Measurements from ENCODE around the gene ATG2A.

DNA sequence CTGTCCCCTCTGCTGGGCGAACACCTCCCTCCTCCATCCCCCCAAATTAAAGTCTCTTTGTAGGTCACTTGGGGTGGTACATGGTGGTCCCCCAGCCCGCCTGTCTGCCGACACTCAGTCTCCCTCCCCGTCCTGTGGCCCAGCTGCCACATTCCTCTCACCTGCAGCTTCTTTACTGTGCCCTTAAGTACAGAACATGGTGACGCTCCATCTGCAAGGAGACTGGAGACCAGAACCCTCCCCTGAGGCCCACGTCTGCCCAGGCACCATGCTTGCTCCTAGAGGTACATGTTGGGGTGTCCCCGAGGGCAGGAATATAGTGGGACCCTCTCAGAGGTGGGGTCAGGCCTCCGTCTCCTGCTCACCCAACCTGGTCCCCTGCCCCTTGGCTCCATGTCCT, 33.0 kb downstream of the ATG2A start:
- TF ChIP-seq, protein P1, sequence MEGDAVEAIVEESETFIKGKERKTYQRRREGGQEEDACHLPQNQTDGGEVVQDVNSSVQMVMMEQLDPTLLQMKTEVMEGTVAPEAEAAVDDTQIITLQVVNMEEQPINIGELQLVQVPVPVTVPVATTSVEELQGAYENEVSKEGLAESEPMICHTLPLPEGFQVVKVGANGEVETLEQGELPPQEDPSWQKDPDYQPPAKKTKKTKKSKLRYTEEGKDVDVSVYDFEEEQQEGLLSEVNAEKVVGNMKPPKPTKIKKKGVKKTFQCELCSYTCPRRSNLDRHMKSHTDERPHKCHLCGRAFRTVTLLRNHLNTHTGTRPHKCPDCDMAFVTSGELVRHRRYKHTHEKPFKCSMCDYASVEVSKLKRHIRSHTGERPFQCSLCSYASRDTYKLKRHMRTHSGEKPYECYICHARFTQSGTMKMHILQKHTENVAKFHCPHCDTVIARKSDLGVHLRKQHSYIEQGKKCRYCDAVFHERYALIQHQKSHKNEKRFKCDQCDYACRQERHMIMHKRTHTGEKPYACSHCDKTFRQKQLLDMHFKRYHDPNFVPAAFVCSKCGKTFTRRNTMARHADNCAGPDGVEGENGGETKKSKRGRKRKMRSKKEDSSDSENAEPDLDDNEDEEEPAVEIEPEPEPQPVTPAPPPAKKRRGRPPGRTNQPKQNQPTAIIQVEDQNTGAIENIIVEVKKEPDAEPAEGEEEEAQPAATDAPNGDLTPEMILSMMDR (IDR thresholded peaks at IDR 0.05; ENCODE audit: low read depth, low read length): no peak
- TF ChIP-seq, protein P2, sequence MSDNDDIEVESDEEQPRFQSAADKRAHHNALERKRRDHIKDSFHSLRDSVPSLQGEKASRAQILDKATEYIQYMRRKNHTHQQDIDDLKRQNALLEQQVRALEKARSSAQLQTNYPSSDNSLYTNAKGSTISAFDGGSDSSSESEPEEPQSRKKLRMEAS (IDR thresholded peaks at IDR 0.05; ENCODE audit: low read depth, low read length): no peak
